KG1 (cell line): Measurements from ENCODE around the gene BFSP2.
A peak's percentile ranks its signal among the peaks of the same experiment; 100 is the strongest.

Experiments used
- DNase-seq: peaks from one replicate; lab custom pipeline; 2025; lab: John Stamatoyannopoulos, UW

BFSP2 gene

GRCh38 chr3:133383741-133384140, 16.1 kb upstream of the BFSP2 start:
- DNase-seq: no peak

DNA sequence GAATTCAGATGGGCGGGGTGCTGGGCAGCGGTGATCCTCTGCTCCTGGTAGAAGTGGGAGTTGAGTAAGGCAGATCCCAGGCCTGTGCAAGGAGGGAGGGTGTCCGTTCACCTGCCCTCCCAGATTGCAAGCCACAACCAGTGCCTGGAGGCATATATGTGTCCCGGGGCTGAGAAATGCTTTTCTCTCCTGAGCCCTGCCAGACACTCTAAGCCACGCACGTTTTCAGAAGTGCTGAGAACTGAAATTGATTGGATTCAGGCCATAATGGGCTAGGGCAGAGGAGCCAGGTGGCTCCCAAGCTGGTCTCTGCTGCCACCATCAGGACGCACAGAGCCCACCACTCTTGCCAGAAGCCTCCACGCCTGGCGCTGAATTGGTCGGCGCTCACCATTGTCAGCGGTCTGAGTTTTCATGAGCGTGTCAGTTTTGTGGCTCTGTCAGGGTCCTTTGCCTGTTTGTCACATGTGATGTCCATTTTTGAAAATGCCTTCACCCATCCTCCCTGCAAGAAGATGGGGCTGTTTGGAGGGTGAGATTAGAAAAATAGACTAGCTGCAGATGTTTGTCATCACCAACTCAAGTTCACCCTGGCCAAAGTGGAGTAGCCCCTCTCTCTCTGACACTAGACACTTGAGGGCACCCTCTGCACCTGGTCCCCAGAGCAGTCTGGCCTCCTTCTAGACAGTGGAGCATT, 15.4 kb upstream of the BFSP2 start:
- DNase-seq: peak; percentile 62

- DNase-seq: no peak
Measured at GRCh38 chr3:133386876-133387275, 13.0 kb upstream of the BFSP2 start.

- no peak for DNase-seq
Measured at GRCh38 chr3:133387341-133387740, 12.5 kb upstream of the BFSP2 start.

DNA sequence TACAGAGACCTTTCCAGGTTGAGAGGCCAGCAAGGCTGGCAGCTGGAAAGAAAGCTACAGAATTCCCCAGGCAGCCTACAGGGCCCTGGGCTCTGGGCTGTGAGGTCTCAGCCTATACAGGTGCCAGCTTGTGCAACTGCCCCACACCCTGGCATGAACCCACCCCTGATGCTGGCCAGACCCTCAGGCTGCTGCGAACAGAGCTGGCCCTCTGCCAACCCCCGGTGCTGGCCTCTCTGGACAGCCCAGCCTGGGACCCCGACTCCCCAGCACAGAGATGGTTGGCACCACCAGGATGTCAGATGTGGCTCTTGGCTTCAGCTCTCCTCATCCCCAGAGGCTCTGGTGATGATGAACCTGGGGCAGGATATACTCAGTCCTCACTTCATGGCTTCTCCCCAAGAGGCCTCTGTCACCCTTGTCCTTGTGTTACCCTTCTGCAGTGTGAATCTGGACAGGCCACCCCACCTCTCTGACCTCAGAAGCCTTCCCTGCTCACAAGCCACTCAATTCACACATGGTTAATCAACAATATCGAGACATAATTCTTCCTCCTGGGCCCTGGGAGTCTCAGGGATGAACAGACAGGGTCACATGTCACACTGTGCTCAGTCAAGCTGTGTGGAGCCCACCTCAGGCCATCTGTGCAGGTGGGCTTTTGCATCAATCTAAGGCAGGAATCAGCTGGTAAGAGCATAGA, 11.0 kb upstream of the BFSP2 start:
- DNase-seq: no peak

DNA sequence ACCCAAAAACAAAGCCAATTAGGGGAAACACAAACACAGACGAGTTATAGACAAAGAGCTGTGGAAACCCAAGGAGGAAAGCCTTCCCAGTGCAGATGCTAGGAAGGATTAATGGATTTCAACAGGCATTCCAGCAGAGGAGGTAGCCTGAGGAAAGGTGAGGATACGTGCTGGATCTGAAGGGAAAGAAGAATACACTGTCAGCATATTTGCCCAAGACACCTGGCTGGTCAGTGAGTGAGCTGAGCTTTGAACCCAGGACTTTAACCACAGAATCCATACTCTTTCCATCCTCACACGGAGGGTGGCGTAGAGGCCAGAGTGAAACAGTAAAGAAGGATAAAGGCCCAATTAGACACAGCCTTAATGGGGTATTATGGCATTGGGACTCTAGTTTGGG, 9.1 kb upstream of the BFSP2 start:
- no peak for DNase-seq

DNA sequence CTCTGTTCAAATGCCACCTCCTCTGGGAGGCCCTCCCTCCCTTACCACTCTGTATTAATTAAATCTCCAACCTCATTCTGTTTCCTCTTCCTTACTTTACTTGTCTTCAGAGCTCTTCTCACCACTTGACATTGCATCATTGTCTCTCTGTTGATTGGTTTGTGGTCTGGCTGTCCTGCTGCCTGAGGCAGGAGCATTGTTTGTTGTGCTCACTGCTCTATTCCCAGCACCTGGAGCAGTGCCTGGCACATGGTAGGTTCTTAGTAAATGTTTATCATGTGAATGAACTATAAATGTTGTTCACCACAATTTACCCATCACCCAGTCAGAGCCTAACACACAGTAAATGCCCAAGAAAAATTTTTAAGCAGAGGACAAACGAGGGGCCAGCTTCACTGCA, 6.7 kb upstream of the BFSP2 start:
- DNase-seq: no peak

DNA sequence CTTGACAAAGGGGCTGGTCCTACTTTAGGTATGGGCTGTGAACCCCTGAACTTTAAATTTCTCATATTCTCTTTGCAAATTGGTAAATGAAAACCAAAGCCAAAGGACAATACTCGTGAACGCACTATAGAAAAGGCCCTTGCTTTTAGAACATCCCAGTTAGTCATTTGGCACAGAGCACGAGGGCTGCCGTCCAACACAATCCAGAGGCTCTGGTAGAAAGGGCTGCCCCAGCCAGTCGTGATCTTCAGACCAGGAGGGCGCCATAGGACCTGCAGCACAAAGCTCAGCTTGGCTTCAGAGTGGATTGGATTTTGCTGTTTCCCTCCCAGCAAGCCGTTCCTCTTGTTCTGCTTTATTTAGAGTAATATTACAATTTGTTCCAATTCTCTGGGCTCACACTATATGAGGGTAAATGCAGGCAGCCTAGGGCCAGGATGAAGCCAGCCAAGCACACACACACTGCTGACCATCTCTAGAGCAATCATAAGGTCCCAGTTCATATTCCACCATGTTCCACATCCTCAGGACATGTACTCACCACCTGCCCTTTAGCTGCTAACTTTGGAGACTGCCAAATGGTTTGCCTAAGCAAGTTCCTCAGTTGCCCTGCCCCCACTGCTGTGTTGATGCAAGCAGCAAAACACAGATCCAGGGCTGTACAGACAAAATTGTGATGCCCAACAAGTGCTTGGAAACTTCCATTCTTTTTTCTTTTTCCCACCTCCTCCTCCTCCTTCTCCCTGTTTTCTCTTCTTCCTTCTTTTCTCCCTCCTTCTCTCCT, 6.0 kb upstream of the BFSP2 start:
- no peak for DNase-seq

DNA sequence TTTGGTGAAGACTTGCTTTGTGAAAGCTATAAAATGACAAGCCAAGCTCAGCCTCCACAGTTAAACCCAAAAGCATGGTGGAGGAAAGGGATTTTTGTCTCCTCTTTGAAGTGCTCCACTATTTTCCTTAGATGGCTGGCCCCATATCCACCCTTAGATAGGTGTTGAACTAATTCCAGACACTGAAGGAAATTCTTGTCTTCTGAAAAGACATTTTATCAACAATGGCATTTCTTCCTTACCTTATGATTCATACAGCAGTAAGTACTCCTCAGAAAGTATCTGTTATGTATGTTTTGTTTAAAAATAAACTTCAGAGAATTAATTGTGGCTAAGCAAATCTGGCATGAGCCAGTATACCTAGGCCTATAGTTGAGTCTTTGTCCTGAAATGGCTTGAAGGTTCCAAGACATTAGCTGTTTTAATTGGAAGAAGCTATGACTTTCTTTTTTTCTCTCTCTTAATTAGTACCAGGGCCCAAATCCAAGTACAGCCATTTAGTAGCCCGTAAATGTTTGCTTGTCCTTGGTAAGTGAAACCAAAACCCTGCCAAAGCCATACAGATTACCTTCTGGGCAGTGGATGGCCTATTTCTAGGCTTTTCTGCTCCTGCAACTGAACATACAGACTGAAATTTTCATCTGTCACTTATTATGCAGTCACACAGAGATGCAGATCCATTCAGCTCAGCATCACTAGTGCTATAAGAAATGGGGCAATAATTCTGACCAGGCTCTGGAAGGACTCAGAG, 5.1 kb upstream of the BFSP2 start:
- no peak for DNase-seq

- DNase-seq: no peak
Measured at GRCh38 chr3:133396906-133397305, 3.0 kb upstream of the BFSP2 start.

- DNase-seq: no peak
Measured at GRCh38 chr3:133401374-133402135, 1.7 kb downstream of the BFSP2 start.

DNA sequence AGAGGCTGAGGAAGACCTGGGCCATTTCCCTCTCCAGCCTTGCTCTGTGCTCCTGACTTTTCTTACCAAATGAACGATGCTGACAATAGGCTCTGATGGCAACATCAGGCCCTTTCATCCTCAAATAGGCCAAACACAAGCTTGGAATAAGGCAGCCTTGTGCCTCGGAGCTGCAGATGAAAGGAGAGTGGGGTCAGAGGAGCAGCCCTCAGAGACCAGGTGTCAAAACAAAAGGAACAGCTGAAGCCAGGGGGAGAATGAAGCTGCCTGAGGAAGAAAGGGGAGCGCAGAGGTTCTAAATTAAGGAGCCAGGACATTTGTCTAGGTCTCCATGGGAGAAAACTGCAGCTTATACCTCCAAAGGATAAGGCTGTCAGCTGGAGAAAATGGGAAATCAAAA, 5.1 kb downstream of the BFSP2 start:
- no peak for DNase-seq

DNA sequence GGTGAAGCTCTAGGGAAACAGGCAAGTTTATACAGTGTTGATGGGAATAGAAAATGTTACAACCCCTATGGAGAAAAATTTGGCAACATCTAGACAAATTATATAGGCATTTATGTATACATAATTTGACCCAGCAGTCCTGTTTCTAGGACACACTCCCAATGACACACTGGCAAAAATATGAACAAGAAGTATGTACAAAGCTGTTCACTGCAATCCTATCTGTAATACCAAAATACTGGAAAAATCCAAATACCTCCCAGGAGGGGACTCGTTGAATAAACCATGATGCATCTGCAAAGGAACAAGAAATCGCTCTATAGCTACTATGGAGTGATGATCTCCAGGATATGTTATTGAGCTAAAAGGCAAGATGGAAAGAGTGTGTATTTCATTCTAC, 8.5 kb downstream of the BFSP2 start:
- no peak for DNase-seq

GRCh38 chr3:133408961-133409360, 9.1 kb downstream of the BFSP2 start:
- no peak for DNase-seq

GRCh38 chr3:133410191-133410892, 10.5 kb downstream of the BFSP2 start:
- no peak for DNase-seq

DNA sequence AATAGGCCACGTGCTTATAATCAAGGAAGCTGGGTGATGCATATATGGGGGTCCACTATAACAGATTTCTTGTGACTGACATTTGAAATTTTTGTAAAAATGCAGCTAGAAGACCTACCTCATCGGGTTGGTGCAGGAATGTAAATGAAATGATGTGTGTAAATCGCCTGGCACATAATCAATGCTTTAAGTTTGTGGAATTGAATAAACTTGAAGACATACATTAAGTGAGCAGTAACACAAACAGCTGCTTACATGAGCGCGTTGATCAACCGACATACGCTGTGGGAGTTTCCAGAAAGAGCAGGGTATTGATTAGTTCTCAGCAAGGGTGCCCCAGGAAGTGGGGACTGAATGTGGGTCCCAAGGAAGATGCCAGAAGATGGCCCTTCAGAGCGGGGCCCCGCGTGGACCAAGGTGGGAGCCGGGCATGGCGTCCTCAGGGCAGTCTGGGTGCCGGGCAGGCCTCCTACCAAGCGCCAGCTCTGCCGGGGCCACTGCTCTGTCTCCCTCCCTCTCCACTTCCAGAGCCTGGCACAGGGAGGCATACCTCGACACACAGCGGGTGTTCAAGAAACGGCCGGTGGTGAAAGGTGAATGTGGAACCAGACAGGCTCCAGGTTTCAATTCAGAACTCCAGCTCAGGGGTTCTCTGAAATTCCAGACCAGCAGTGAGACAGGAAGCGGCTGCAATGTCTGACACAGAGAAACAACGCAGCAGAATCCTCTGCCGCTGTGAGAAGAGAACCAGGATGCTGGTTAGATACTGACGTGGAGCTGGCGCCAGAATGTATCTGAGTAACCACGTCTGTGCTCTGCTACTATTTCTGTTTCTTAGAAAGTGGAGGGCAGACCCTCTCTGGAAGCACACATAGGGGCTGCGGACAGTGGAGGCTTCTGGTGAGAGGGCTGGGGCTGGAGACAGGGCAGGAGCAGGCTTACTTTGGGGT, 12.6 kb downstream of the BFSP2 start:
- DNase-seq: no peak

DNA sequence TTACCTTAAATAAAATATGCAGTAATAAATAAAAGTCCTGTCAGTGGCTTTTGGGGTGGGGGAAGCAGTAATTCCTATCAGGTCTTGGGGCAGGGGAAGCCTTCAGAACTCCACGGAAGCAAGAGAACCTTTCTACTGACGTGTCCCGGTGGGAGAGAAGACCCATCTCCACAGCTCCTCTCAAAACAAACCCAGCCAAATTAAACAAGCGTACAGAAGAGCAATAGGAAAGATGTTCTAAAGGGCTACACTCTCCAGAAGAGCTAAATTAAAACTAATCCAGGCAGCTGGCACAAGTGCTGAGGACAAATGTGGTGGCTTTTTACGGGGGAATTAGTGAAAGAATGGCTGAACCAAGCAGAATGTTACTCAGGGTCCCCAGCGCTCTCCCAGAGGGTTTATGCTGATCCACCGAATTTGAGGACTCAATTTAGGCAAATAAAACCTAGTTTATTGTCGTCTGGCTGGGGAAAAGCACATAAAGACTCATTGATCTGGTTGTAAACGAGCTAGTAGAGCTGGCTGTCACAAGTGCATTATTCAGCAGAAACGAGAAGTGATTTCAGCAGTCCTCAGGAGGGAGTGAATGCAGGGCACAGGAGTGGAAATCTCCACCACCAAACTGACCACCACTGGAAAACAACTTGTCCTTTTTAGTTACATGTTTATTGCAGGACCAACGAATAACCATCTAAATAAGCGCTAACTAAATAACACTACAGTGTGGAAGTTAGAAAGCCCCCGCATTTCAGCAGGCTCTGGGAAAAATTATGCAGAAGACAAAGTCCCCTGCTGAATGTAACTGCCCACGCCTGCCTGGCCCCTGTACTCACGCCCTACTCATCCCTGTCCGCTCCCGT, 13.5 kb downstream of the BFSP2 start:
- DNase-seq: no peak

DNA sequence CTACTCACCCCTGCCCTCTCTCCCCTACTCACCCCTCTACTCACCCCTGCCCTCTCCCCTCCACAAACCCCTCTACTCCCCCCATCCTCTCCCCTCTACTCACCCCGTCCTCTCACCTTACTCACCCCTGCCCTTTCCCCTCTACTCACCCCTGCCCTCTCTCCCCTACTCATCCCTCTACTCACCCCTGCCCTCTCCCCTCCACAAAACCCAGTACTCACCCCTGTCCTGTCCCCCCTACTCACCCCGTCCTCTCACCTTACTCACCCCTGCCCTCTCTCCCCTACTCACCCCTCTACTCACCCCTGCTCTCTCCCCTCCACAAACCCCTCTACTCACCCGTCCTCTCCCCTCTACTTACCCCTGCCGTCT, 14.2 kb downstream of the BFSP2 start:
- no peak for DNase-seq

DNA sequence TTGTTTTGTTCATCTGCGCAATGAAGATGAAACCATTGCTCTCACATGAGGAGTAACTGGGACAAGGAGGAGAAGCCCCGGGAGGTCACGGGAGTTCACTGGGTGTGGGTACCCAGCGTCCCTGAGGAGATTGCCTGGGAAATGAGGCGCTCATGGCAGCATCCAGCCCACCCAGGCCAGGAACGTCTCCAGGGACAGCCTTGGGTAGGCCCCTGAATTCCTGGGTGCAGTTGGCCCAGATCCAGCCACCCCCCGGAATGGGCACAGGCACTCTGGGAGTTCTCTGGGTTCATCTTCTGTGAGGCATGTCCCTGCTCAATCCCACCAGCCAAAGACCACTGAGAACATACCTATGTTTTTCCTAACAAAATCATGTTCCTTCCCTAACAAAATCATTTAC, 18.5 kb downstream of the BFSP2 start:
- no peak for DNase-seq
